ENCODE results near the gene TIFAB.

GRCh38 chr5:135494196-135494595, 42.0 kb upstream of the TIFAB start:
- no peak for TF ChIP-seq CTCF (IDR thresholded peaks at IDR 0.05)
- TF ChIP-seq POLR2A (IDR thresholded peaks at IDR 0.05) = no peak
